Activated naive CD4-positive, alpha-beta T cell treated with anti-CD3 and anti-CD28 coated beads, Interleukin-2, amount 50 U/mL, for 72 hours (primary cell): ENCODE results near the gene PDHX. TPM values are rescaled to one million over a fixed set of nuclear protein-coding genes. Genes with fewer than 3 reads are reported as not detected.
"Not testable (repeated sequence)": the region's sequence is repeated elsewhere in the genome, so short reads cannot be mapped to it uniquely, and the experiment has no call there.

Source experiments
- ATAC-seq, 2 donors: fragments of 150-1000 bp; cut with Tn5 transposase; 2 replicates each; pipeline ENCODE4 v1.10.0; 2021; ENCODE audit warnings: mild to moderate bottlenecking in 2 of 2, moderate library complexity in 2 of 2
- DNase-seq, 2 donors: peaks; one replicate each; pipeline ENCODE4 v3.0.0; 2021 to 2022; ENCODE audit warnings: low spot score in 2 of 2
- H3K27ac Mint-ChIP-seq, 2 donors: one replicate each; pipeline ENCODE4 v1.8.0; 2022; ENCODE audit warnings: mild to moderate bottlenecking in 2 of 2, mixed read lengths in 2 of 2
- H3K36me3 Mint-ChIP-seq, 2 donors: one replicate each; pipeline ENCODE4 v1.8.0; 2022; ENCODE audit warnings: mixed read lengths in 2 of 2
- H3K9me3 Mint-ChIP-seq, 2 donors: one replicate each; pipeline ENCODE4 v1.8.0; 2022; ENCODE audit warnings: mixed read lengths in 2 of 2
- total RNA-seq, 2 donors: library from RNA; stranded (reverse); gene quantifications; one replicate each; pipeline ENCODE4 v1.2.3, GENCODE V29; 2022

Gene PDHX
- total RNA-seq, 2 donors from 2014 or later = 32.7 to 34.6 TPM

DNA sequence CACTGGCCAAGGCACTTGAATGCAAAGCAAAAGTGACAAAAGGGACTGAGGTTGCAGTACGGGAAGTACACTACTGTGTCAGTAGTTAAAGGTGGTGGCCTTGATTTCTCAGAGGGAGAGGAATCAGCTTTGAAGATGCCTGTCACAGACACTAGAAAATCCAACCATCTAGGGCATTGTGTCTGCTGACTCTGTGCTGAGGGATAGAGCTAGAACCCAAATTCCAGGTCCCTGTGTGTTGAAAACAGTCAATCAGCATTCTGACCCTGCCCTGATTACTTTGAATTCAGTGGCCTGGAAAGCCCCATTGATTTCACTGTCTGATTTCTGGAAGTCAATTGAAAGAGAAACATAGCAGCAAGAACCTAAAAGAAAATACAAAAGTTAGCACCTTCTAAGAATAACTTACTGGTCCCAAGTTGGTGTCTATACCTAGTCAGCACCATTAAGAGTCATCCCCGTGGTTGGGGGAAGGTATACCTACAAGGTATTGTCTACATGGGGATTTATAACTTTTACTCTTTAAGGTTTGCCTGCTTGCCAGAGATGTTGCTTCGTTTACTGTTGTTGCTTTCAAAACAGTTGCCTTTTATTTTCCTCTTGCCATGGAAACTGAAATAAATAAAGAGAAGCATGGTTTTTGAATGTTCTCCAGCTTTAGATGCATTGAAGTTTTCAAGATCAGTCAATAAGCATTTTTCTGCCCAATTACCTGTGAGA lies 97.3 kb downstream of the PDHX start:
- DNase-seq (peak in 1 of 2 donors; percentile 49), ATAC-seq (peak; percentile 57 to 76)
- H3K9me3 Mint-ChIP-seq = no peaks in the 10 kb centered on the region

DNA sequence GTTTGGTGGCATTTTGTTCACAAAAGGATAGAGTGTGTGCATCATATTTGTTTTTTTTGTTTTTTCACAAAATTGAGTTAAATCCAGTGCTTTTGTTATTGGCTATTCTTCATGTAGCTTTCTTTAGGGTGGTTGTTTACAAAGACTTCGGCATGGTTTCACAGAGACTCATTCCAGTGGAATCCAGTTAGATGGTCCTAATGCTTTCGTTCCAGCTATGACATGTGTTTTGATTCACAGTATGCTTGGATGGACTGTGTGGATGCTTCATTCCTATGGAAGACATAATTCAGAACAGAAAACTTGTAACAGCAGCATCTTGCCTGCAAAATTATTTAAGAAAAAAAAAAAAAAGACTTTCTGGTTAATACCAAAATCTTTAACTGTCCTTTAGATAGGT lies 97.9 kb downstream of the PDHX start:
- DNase-seq (no peak), ATAC-seq (no peak)
- H3K36me3 Mint-ChIP-seq = peaks cover 0 to 4% of the 10 kb centered on the region in 2 donors
- peak overlapping the region; percentile 69 to 78 for H3K27ac Mint-ChIP-seq
- H3K9me3 Mint-ChIP-seq = no peaks in the 10 kb centered on the region

More for the DNA sequence above, 97.3 kb downstream of the PDHX start:
- peak overlapping the region; percentile 69 to 78 for H3K27ac Mint-ChIP-seq
- H3K36me3 Mint-ChIP-seq = peaks cover 0 to 4% of the 10 kb centered on the region in 2 donors

DNA sequence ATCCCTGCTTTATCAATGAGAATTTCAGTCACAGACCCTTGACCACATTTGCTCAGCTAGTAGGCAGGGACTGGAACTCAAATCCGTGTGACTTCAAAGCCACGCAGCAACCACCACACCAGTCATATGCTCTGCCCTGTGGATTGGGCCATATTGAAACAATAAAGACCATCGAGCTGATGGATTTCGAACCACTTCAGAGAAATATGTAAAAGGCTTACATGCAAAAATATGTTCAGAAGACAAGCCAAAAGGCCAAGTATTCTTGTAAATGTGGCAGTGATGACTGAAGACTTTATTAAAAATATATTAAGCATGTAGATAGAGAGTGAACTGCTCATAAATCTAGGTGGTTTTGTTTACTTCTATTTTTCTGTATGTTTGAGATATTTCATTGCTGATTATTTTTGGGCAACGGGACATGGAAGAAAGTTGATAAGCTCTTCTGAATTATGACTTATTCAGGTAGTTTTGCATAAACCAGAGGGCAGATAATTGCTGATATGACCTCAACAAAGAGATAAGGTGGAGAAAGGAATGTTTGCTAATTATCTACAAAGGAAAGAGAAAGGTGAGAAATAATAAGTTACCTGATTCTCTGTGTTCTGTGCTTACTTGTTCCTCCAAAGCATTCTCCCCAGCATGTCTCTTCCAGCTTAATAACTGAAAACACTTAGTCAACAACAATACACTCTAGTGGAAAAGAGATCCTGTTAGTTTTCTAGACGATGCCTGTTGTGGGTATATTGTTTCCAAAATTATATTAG lies 99.4 kb downstream of the PDHX start:
- no peak for ATAC-seq
- no peaks in the 10 kb centered on the region for H3K9me3 Mint-ChIP-seq
- no peak for DNase-seq
- peaks cover 0 to 2% of the 10 kb centered on the region in 2 donors for H3K36me3 Mint-ChIP-seq
- H3K27ac Mint-ChIP-seq = no peak overlapping the region

DNA sequence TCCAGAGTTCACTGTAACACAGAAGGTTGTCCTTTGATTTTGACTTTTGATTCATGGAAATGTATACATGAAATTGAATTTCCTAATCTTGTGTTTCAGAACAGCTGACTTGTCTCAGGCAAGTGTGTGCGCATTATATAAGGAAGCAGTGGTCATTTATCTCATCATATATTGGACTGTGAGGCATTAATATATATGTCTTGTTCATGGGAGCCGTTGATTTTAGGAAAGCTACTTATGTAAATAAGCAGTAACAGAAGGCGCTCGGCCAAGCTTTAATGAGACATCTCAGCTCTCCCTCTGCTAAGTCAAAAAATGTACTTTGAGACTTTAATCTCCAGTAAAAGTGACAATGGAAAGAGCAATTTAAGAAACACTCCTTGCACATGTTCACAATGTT lies 100.5 kb downstream of the PDHX start:
- peaks cover 0 to 4% of the 10 kb centered on the region in 2 donors for H3K9me3 Mint-ChIP-seq
- no peak overlapping the region for H3K27ac Mint-ChIP-seq
- DNase-seq (no peak), ATAC-seq (no peak)
- H3K36me3 Mint-ChIP-seq = peaks cover 6 to 7% of the 10 kb centered on the region in 2 donors

DNA sequence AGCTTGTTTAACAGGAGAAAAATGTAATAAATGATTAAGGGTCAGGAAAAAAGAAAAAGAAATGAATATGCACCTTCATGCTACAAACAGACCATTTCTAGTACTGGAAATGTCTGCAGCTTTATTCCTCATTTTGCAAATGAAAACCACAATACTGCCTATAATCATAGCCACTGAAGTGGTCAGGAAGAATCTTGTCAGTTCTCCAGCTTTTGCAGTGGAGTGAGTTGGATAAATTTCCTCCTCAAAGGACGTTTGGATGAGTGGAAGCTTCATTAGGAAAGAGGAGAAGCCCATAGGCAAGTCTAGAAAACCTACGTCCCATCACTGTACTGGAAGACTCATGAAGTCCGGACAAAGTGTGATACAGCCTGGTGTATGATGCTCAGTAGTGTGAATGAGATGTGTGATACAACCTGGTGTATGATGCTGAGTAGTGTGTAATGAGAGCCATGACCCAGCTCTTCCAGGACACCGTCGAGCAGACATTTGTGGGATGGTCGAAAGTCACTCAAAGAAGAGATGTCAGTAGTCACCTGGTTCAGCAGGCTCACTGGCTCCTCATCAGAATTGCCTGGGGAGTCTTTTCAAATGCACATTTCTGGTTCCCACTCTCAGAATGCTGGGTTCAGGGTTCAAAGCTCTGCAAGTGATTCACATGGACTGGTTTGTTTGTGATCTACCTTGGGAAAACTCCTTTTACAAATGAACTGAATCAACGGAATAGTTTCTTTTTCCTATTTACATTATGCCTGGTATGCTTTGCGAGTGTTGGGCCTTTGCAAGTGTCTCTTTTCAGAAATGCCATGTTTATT lies 101.3 kb downstream of the PDHX start:
- Mint-ChIP-seq H3K9me3 (peaks cover 0 to 6% of the 10 kb centered on the region in 2 donors), H3K36me3 (peaks cover 9 to 12% of the 10 kb centered on the region in 2 donors), H3K27ac (no peak overlapping the region)
- ATAC-seq (no peak), DNase-seq (no peak)

DNA sequence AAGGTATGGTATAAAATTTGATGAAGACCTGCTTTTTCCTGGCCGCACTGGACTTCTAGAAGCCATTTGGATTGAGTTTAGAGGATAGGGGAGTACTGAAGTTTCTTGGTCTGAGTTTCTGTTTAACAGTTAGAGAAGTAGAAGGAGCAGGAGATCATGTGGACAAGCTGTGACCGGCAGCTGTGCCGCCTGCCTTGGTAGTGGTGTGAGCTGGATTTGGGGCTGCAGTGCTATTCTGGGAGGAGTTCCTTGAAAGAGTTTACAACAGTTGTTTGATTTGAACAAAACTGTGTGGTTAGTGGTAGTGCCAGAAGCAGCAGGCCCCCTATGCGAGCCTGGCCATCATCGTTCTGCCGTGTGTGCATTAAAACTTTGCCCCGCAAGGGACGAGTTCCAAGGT lies 105.2 kb downstream of the PDHX start:
- H3K27ac Mint-ChIP-seq = no peak overlapping the region
- ATAC-seq = no peak
- DNase-seq = no peak
- H3K9me3 Mint-ChIP-seq = peaks cover 26 to 27% of the 10 kb centered on the region in 2 donors
- peaks cover 39 to 43% of the 10 kb centered on the region in 2 donors for H3K36me3 Mint-ChIP-seq

DNA sequence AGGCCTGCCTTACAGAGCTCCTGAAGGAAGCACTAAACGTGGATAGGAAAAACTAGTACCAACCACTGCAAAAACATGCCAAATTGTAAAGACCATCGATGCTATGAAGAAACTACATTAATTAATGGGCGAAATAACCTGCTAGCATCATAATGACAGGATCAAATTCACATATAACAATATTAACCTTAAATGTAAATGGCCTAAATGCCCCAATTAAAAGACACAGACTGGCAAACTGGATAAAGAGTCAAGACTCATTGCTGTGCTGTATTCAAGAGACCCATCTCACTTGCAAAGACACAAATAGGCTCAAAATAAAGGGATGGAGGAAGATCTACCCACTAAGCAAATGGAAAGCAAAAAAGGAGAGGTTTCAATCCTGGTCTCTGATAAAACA lies 107.5 kb downstream of the PDHX start:
- DNase-seq, H3K27ac Mint-ChIP-seq, ATAC-seq: not testable (repeated sequence)
- peaks cover 29 to 32% of the 10 kb centered on the region in 2 donors for H3K9me3 Mint-ChIP-seq
- H3K36me3 Mint-ChIP-seq = peaks cover 43 to 54% of the 10 kb centered on the region in 2 donors

DNA sequence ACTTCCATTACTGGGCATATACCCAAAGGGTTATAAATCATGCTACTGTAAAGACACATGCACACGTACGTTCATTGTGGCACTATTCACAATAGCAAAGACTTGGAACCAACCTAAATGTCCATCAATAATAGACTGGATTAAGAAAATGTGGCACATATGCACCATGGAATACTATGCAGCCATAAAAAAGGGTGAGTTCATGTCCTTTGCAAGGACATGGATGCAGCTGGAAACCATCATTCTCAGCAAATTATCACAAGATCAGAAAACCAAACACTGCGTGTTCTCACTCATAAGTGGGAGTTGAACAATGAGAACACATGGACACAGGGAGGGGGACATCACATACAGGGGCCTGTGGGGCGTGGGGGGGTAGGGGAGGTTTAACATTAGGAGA lies 111.6 kb downstream of the PDHX start:
- DNase-seq, ATAC-seq, H3K27ac Mint-ChIP-seq: not testable (repeated sequence)
- H3K9me3 Mint-ChIP-seq = peaks cover 21 to 32% of the 10 kb centered on the region in 2 donors
- peaks cover 31 to 40% of the 10 kb centered on the region in 2 donors for H3K36me3 Mint-ChIP-seq

DNA sequence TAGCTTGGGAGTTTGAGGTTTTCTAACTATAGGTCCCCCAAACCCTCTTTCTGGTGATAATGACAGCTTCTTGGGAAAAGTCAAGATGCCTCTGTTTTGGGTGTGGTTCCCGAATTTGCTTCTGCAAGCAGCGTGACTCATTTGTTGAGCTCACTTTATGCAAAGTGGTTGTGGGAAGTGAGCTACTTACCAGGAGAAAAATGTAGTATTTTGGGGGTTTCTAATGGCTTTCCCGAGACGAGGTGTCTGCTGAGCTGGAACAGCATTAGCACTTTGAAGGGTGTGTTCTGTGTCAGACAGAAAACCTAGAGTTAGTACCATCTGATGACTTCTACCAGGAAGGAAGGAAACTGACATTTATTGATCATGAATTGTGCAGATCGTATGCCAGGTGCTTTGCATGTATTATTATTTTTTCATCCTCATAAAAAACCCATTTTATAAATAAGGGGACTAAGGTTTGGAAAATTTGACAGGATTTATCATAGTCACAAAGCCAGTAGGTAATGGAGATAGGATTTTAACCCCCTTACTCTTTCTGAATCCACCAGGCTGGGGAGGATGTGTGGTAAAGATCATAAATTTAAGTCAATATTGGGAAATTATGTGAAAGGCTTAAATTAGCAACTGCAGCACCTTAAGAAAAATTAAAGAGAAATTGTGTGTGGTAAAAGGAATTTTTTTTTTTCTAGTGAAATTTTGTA lies 113.7 kb downstream of the PDHX start:
- peak; percentile 78 to 84 for ATAC-seq
- peak in 1 of 2 donors; percentile 62 for DNase-seq
- peak overlapping the region; percentile 16 to 81 for H3K27ac Mint-ChIP-seq

DNA sequence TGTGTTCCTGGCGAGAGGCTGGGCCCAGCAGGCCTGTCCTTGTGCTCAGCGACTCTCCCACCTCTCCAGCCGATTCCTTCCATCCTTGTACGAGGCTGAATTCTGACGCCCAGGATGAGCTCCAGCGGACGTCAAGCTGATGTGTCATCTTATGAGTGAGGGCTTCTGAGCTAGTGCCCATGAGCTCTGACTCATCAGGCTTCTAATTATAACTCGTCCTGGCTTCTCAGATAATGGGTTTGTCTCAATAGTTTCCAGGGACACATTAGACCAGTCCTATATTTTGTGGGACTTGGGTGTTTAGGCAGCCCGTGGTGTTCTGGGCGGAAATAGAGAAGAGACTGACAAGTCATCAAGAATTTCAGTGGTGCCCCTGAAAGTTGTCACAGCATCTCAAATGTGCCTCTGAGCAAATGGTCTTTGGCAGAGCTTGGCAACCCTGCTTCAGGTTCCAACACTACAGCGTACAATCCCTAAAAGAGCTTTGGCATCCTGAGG lies 114.3 kb downstream of the PDHX start:
- no peak for DNase-seq
- Mint-ChIP-seq H3K9me3 (peaks cover 13 to 32% of the 10 kb centered on the region in 2 donors), H3K36me3 (peaks cover 18 to 24% of the 10 kb centered on the region in 2 donors), H3K27ac (peak overlapping the region; percentile 81 to 86)
- peak; percentile 60 to 82 for ATAC-seq

More for the DNA sequence above, 113.7 kb downstream of the PDHX start:
- Mint-ChIP-seq H3K9me3 (peaks cover 8 to 26% of the 10 kb centered on the region in 2 donors), H3K36me3 (peaks cover 13 to 25% of the 10 kb centered on the region in 2 donors)

DNA sequence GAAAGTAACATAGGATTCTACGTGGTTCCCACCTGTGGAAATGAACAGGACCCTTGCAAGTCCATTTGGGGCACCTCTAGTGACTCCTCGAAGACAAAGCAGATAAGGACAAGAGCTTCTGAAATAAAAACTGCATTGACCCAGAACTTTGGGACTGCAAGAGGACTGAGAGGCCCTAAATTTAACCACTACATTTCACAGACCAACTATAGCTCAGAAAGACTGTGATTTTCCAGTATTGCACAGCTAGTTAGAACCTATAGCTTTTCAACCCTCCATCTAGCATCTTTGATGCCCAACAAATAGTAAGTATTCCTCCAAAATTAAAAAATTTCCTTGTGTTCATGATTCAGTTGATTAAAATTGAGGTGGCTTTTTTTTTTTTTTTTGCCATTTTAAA lies 114.9 kb downstream of the PDHX start:
- Mint-ChIP-seq H3K9me3 (peaks cover 13 to 28% of the 10 kb centered on the region in 2 donors), H3K36me3 (peaks cover 13 to 19% of the 10 kb centered on the region in 2 donors), H3K27ac (peak overlapping the region in 1 of 2 donors; percentile 81)
- no peak for ATAC-seq
- no peak for DNase-seq

DNA sequence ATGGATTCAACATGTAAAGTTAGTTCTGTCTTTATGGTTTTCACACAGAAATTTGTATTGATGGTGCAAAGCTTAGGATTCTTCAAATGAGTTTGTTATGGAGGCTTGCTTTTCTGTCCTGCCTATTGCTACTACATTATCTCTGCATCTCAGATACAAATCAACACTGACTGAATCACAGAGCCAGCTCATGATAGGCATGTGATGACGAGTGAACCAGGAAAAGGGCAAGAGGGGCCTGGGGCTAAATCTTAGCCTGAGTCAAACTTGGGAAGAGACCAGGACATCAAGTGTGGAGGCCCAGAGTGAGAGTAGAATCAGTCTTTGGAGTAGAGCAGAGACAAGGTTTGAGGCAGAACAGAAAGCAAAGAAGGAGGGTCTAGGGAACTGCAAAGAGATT lies 115.4 kb downstream of the PDHX start:
- H3K27ac Mint-ChIP-seq = no peak overlapping the region
- H3K36me3 Mint-ChIP-seq = peaks cover 8 to 13% of the 10 kb centered on the region in 2 donors
- peaks cover 13 to 23% of the 10 kb centered on the region in 2 donors for H3K9me3 Mint-ChIP-seq
- no peak for DNase-seq
- no peak for ATAC-seq

DNA sequence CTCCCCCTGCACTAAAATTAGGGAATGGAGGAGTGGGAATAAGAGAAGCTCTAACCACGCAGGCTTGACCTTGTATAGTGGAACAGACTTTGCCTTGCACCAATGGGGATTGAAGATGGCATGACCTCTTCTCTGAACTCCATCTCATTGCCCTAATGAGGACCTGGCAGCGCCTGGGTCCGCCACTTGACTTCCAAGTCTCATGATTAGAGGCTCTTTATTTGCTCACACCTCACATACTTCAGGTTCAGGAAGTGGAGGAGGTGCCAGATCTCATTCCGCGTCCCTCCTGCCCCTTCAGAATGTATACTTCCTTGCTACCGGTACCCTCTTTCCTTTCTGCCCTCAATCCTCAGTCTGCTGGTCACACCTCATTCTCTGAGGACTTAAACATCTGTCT lies 116.6 kb downstream of the PDHX start:
- H3K27ac Mint-ChIP-seq = no peak overlapping the region
- ATAC-seq (no peak), DNase-seq (no peak)
- peaks cover 20 to 27% of the 10 kb centered on the region in 2 donors for H3K9me3 Mint-ChIP-seq
- H3K36me3 Mint-ChIP-seq = peaks cover 11 to 12% of the 10 kb centered on the region in 2 donors

DNA sequence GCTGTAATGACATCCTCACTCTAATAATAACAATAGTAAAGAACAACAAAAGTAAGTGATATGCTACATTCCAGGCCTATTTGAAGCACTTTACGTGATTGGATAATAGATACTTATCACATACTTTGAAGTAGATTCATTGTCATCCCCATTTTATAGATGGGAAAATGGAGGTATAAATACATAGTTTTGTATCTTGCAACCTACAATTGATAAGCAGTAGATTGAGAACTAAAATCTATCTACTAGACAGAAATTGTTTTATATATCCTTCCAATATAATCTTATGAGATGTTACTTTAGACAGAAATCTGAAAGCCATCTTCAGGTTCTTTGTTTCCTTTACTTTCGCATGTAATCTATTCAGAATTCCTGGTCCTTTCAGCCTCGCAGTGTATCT lies 118.0 kb downstream of the PDHX start:
- peaks cover 13 to 15% of the 10 kb centered on the region in 2 donors for H3K36me3 Mint-ChIP-seq
- no peak overlapping the region for H3K27ac Mint-ChIP-seq
- H3K9me3 Mint-ChIP-seq = peaks cover 20 to 27% of the 10 kb centered on the region in 2 donors
- ATAC-seq (no peak), DNase-seq (no peak)

DNA sequence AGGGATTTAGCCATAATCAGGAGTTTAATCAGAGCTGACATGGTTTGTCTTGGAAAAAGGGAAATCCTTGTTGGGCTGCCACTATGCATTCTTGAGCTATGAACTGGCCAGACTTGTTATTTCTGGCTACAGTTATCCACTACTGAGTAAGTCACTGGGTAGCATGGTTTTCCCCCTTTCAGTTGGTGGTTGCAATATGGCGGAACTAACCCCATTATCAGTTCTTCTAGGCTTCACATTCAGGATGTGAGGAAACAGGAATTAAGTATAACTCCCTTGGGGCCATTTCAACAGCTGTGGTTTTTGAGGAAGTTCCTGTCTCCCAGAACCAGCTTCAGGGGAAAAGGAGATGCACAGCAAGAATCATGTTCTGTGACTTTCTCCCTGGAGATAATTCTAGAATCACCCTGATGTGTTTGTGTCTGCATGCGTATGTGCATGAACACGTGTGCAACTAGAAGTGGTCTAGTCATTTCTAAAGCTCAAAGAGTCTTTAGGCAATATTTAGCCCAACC lies 119.5 kb downstream of the PDHX start:
- ATAC-seq (no peak), DNase-seq (no peak)
- no peak overlapping the region for H3K27ac Mint-ChIP-seq
- H3K9me3 Mint-ChIP-seq = peaks cover 20 to 27% of the 10 kb centered on the region in 2 donors
- H3K36me3 Mint-ChIP-seq = peaks cover 13 to 15% of the 10 kb centered on the region in 2 donors
